SK-N-MC (cell line): ENCODE measurements around the gene HSF2.

ENCODE experiments used
- DNase-seq: peaks from one replicate; pipeline ENCODE4 v3.0.0-alpha.2; 2011; ENCODE audit warnings: low read depth, low spot score
- H3K27ac ChIP-seq: fragments of 200-600 bp; sonication (generic); 2 replicates; pipeline ENCODE4 v1.5.1; 2016; ENCODE audit warnings: mixed run types
- H3K36me3 ChIP-seq: fragments of 200-600 bp; sonication (generic); 2 replicates; pipeline ENCODE4 v1.6.1; 2017; ENCODE audit warnings: antibody characterized with exemption, low read length, mixed read lengths; ENCODE audit not compliant: insufficient read depth
- H3K4me3 ChIP-seq: fragments of 200-600 bp; sonication (generic); 2 replicates; pipeline ENCODE4 v1.5.1; 2016
- H3K9ac ChIP-seq: fragments of 200-600 bp; sonication (generic); 2 replicates; pipeline ENCODE4 v1.8.0; 2017; ENCODE audit warnings: mixed run types, mixed read lengths; ENCODE audit not compliant: insufficient read length
- H3K9me3 ChIP-seq: fragments of 200-600 bp; sonication (generic); 2 replicates; pipeline ENCODE4 v1.6.1; 2017; ENCODE audit warnings: low read depth, mild to moderate bottlenecking, antibody characterized with exemption, low read length, moderate library complexity, mixed read lengths
- EZH2 ChIP-seq: fragments of 200-600 bp; sonication (generic); IDR thresholded peaks from one replicate; pipeline ENCODE4 v1.6.1; 2017; ENCODE audit warnings: antibody characterized with exemption
- FOXP2 ChIP-seq: optimal IDR thresholded peaks from 2 replicates; pipeline ENCODE3; 2011; ENCODE audit warnings: mild to moderate bottlenecking, moderate library complexity; ENCODE audit not compliant: insufficient read depth; ENCODE audit errors: extremely low read length, control extremely low read depth
- POLR2AphosphoS5 ChIP-seq: IDR thresholded peaks from 2 replicates; pipeline ENCODE4 v1.6.1; 2012; ENCODE audit warnings: mild to moderate bottlenecking, low read depth, low read length, borderline replicate concordance

HSF2 gene

DNA sequence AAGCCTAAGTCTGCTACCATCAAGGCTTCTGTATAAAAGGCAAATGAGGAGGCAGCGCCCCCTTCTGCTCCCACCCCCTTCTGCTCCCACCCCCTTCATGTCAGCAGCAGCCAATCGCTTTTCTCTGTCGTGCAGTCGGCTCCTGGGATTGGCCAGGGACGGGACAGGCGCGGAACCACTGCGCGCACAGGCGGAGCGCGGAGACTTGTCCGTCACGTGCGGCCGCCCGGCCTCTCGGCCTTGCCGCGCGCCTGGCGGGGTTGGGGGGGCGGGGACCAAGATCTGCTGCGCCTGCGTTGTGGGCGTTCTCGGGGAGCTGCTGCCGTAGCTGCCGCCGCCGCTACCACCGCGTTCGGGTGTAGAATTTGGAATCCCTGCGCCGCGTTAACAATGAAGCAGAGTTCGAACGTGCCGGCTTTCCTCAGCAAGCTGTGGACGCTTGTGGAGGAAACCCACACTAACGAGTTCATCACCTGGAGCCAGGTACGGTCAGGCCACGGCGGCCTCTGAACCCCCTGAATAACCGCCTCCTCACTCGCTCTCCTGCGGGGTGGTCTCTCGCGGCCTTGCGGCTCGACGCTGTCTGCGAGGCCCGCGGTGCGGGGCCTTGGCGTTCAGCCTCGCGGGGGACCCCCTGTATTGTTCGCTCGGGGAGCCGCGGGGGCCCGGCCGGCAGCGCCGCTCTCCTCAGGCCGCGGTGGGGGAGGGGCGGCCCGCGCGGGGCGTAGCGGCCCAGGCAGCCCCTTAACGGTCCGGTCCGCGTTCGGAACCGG lies at the start of gene HSF2:
Gene HSF2 (plus strand): TSS at position 305 of the 773 bp plus-strand sequence. CDS start 86 bp downstream, at position 391.
- H3K27ac ChIP-seq: peak within 1 kb of the TSS; percentile 84

GRCh38 chr6:122352981-122353664 lies 46.3 kb upstream of the HSF2 start:
- no peak for TF ChIP-seq EZH2
- TF ChIP-seq FOXP2: no peak
- TF ChIP-seq POLR2AphosphoS5: no peak
- H3K9me3 ChIP-seq: no peaks in the 10 kb centered on the region

More for the DNA sequence above, at the start of gene HSF2:
- Histone ChIP-seq H3K4me3 (peak within 1 kb of the TSS; percentile 96), H3K9me3 (no peaks in the 10 kb centered on the region), H3K9ac (peak within 1 kb of the TSS; percentile 95), H3K36me3 (peaks cover 37% of the 10 kb centered on the region)
- DNase-seq: peak; percentile 85
- TF ChIP-seq FOXP2: no peak
- TF ChIP-seq POLR2AphosphoS5: peak; percentile 78; the same call in 1 of the 2 replicates

GRCh38 chr6:122360809-122361208 lies 38.6 kb upstream of the HSF2 start:
- Histone ChIP-seq H3K9me3 (no peaks in the 10 kb centered on the region), H3K36me3 (no peaks in the 10 kb centered on the region), H3K27ac (no peak overlapping the region), H3K9ac (no peak overlapping the region), H3K4me3 (no peak overlapping the region)
- no peak for DNase-seq
- TF ChIP-seq FOXP2 (no peak), POLR2AphosphoS5 (no peak), EZH2 (no peak)

More at GRCh38 chr6:122352981-122353664, 46.3 kb upstream of the HSF2 start:
- H3K9ac ChIP-seq: no peak overlapping the region
- no peak overlapping the region for H3K4me3 ChIP-seq
- no peak overlapping the region for H3K27ac ChIP-seq
- no peak for DNase-seq
- no peaks in the 10 kb centered on the region for H3K36me3 ChIP-seq

DNA sequence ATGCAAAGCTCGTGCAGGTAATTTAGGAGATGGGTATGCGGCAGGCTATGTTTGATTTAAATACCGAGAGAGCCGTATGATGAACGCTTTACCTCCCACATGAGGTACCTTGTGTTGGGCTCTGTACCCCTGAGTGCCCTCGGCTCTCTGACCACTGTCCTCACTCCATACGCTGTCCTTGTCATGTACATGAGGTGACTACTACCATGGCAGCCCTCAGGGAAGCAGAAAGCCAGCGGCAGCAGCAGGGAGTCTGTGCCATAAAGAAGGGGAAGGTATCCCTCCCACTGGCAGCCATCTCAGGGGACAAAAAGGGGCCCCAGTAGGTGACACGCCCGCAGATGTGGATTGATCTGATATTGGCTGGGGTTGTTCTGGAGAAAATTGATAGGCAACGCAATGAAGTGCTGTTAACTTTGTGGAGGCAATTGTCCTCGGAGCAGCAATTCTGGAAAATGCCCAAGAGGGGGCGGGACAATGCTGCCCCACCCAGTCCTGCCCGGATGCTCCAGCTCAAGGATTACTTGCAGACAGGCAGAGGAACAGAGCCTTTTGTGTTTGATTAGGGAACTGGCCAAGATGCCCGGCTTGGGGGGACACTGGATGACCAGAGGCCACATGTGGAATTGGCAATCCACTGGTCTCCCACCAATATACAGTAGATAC lies 38.0 kb upstream of the HSF2 start:
- H3K9me3 ChIP-seq: no peaks in the 10 kb centered on the region
- H3K4me3 ChIP-seq: no peak overlapping the region
- DNase-seq: no peak
- TF ChIP-seq POLR2AphosphoS5: no peak
- no peak for TF ChIP-seq FOXP2
- no peak for TF ChIP-seq EZH2
- no peak overlapping the region for H3K27ac ChIP-seq
- H3K36me3 ChIP-seq: no peaks in the 10 kb centered on the region
- H3K9ac ChIP-seq: no peak overlapping the region

DNA sequence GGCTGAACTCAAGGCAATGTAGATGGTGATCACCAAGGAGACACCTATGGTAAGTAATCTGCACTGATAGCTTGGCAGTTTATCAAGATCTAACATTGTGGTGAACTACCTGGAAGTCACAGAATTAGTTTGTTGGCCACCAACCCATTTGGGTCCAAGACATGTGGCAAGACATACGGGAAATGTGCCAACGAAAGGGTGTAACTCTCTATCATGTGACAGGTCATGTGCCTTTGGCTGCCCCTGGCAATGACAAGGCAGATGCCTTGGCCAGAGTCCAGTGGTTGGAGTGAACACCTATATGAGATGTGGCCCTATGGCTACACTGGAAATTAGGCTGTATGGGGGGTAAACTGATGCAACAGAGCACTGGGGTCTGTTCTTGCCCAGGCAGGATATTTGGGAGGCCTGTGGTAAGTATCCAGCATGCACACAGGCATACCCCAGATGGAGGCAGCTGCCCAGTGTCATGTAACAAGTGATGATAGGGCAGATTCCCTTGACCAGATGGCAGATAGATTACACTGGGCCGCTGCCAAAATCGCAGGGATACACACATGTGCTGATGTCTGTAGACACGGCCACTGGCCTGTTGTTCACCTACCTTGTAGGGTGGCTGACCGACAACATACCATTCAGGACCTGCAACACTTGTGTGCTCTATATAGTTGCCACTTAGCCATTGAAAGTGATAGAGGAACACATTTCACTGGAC lies 35.5 kb upstream of the HSF2 start:
- H3K27ac ChIP-seq: no peak overlapping the region
- H3K9me3 ChIP-seq: no peaks in the 10 kb centered on the region
- no peak overlapping the region for H3K9ac ChIP-seq
- no peak for TF ChIP-seq EZH2
- no peak for TF ChIP-seq POLR2AphosphoS5
- TF ChIP-seq FOXP2: no peak
- DNase-seq: no peak
- H3K4me3 ChIP-seq: no peak overlapping the region
- no peaks in the 10 kb centered on the region for H3K36me3 ChIP-seq

DNA sequence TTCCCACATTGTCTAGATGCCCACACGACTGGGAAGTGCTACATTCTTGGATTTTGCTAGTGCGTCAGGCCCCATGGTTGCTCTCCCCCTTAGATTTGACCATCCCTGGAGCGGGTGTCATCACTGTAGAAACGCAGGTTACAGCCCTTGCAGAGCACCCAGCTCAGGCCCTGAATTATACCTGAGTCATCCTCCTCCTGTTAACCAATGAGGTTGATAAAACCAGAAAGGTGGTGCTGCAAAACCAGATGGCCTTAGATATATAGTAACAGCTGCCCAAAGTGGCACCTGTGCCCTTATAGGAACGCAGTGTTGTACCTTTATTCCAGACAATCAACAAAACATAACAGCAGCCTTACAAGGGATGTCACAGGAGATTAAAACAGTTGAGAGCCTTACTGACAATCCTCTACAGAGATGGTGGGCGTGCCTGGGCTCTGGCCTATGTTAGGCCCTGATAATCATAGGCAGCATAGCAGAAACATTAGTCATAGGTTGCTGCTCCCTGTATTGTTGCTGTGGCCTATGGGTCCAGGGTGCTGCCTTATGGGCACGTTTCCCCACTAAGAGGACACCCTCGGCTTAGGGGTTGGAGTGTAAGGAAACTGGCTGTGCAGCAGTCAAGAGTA lies 33.6 kb upstream of the HSF2 start:
- Histone ChIP-seq H3K9me3 (no peaks in the 10 kb centered on the region), H3K36me3 (no peaks in the 10 kb centered on the region), H3K27ac (no peak overlapping the region), H3K4me3 (no peak overlapping the region), H3K9ac (no peak overlapping the region)
- DNase-seq: no peak
- TF ChIP-seq EZH2 (no peak), FOXP2 (no peak), POLR2AphosphoS5 (no peak)

GRCh38 chr6:122367171-122367570 lies 32.3 kb upstream of the HSF2 start:
- TF ChIP-seq FOXP2 (no peak), POLR2AphosphoS5 (no peak), EZH2 (no peak)
- Histone ChIP-seq H3K36me3 (no peaks in the 10 kb centered on the region), H3K9me3 (no peaks in the 10 kb centered on the region), H3K9ac (no peak overlapping the region), H3K4me3 (no peak overlapping the region), H3K27ac (peak overlapping the region; percentile 14; the same call in 1 of the 2 replicates)
- DNase-seq: no peak

DNA sequence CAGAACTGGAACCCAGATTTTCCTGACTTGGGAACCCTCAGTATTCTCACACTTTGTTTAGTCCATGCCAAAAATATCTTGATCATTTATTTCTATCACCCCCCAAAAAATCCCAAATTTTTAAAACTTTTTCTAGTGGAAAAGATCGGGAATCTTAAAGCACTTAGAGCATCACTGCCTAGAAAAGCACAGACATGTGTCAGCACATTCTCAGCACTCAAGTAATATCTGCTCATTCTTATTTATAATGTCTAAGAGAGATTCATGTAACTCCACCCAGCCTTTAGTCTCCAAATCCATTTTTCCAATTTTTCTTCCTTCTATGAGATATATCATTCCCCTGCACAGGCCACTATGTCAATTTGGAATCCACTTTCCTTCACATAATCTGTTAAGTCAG lies 29.9 kb upstream of the HSF2 start:
- no peaks in the 10 kb centered on the region for H3K9me3 ChIP-seq
- no peak for DNase-seq
- TF ChIP-seq FOXP2: no peak
- TF ChIP-seq POLR2AphosphoS5: no peak
- TF ChIP-seq EZH2: no peak
- H3K36me3 ChIP-seq: no peaks in the 10 kb centered on the region
- no peak overlapping the region for H3K4me3 ChIP-seq
- H3K27ac ChIP-seq: no peak overlapping the region
- H3K9ac ChIP-seq: no peak overlapping the region
